AG10803 (cell line): ENCODE measurements around the gene NPHP4.

Source experiments
- DNase-seq: peaks from one replicate; pipeline ENCODE4 v3.0.0; 2010; ENCODE audit warnings: low read depth
- H3K4me3 ChIP-seq: 2 replicates; pipeline ENCODE4 v1.5.1; 2011; ENCODE audit warnings: mild to moderate bottlenecking, low read length, control low read depth
- CTCF ChIP-seq: conservative IDR thresholded peaks from 2 replicates; pipeline ENCODE4 v1.5.1; 2011; ENCODE audit warnings: mild to moderate bottlenecking, low read length, control low read depth, inconsistent platforms

Gene NPHP4

DNA sequence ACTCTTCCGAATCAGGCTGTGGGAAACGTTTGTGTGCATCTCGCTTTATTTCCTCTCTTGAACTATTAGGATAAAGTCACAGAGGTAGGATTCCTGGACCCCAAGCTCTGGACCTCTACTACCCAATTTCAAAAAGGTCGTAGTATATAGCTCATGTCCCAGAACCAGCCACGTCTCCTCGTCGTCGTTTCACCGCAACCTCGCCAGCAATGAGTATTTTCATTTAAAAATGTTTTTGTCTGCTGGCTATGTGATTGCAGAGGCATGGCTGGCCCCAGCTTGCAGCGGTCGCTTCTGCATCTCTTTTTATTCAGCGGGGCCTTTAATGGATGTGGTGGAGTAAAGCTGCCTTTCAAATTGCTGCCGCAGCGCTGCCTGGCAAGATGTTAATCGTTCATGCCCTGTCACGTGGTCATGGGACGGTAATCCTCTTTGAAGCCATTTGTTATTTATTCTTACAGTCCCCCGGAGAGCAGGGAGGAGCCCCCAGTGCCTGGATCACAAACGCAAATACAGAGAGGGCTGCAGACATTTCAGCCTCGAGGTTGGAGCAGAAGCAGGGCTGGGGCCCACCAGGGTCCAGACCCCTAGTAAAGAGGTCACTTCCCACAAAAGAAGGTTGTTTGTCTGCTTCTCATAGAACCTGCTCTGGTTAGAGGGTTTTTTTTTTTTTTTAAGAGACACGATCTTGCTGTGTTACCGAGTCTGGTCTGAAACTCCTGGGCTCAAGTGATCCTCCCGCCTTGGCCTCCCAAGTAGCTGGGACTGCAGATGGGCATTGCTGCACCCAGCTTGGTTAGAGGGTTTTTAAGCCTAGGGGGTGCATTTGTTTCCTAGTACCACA lies 11.6 kb upstream of the NPHP4 start:
- no peak overlapping the region for H3K4me3 ChIP-seq
- no peak for DNase-seq
- no peak for TF ChIP-seq CTCF

GRCh38 chr1:6002714-6003501 lies 10.7 kb upstream of the NPHP4 start:
- H3K4me3 ChIP-seq = no peak overlapping the region
- no peak for DNase-seq
- TF ChIP-seq CTCF = no peak

- no peak for DNase-seq
- no peak for TF ChIP-seq CTCF
- H3K4me3 ChIP-seq = no peak overlapping the region
These were observed 9.9 kb upstream of the NPHP4 start for GRCh38 chr1:6001992-6002576.

DNA sequence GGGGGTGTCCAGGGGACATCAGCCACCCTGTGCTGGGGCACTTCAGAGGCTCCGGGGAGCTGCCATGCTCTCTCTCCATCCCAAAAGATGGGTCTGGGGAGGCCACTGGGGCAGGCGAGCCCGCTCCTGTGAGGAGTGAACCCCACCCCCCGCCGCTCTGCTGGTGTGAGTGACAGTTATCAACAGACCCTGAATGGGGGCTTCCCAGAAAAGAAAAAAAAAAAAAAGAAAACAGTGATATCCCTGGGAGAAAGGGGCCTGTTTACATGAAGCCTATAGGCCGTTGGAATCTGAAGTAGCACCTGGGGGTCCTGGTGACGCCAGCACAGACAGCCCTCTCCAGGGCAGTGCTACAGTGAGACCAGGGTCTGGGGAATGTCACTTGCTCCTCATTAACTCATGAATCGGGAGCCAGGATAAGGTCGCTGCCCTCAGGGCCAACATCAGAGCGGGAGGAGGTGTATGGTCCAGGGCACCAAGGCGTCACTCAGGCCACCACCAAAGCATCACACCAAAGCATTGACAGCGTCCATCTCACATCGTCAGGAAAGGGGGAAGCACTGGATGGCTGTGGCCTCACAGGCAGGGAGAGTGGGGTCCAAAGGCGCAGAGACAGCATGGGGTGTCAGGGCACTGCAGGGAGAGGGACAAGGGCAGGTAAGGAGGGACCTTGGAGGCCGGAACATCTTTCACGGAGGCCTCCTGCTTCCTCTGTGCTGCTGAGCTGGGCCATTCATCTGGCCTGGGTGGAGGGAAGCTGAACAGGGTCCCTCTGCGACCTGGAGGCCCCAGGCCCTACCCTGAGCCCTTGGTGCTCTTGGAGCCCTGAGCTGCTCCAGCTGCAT lies 8.4 kb upstream of the NPHP4 start:
- TF ChIP-seq CTCF = no peak
- no peak for DNase-seq
- no peak overlapping the region for H3K4me3 ChIP-seq

DNA sequence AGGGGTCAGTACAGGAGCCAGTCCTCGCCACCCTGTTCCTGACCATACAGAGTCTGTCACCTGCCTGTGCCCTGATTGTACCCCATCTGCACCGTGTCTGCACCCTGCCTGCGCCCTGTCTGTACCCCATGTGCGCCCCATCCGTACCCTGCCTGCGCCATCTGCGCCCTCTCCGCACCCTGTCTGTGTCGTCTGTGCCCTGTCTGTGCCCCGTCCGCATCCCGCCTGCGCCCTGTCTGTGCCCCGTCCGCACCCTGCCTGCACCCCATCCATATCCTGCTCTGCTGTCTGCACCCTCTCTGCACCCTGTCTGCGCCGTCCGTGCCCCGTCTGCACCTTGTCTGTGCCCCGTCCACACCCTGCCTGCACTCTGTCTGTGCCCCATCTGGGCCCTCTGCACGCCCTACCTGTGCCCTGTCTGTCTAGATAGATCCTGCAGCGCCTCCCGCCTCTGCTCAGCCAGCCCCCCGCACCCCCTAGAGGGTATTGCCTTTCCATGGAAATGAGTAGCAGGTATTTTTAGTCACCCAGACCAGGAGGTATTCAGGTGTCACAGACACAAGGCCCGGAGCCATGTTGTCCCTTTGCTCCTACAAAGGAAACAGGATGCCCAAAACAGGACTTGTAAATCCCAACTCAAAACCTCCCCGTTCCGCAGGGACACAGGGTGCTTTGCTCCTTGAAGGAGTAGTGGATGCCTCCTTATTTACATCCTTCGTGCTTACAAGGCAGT lies 7.7 kb upstream of the NPHP4 start:
- TF ChIP-seq CTCF = no peak
- DNase-seq = no peak

DNA sequence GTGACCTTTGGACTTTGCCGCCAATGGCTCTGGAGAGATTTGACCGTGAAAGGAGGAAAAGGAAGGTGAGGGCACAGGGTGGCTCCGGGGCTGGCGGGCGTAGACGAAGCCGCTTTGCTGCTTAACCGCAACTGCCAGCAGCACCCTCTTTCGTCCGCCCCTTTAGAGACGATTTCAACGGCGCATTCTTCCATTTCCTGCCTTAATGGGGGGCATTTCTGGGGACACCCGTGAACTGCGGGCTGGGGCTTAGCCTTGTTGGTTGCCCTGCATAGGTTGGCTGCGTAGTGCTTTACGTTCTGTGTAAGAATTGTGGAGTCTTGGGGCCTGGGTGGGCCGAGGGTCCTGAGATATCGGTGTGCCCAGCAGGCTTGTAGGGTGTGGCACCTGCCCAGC lies 6.7 kb upstream of the NPHP4 start:
- no peak for DNase-seq
- no peak for TF ChIP-seq CTCF

More for the DNA sequence above, 7.7 kb upstream of the NPHP4 start:
- H3K4me3 ChIP-seq = no peak overlapping the region

More for the DNA sequence above, 6.7 kb upstream of the NPHP4 start:
- no peak overlapping the region for H3K4me3 ChIP-seq
